CD8-positive, alpha-beta memory T cell (primary cell): Measurements from ENCODE around the gene PDZD2. TPM values are rescaled to one million over a fixed set of nuclear protein-coding genes. Genes with fewer than 3 reads are reported as not detected.

Experiments
- CTCF ChIA-PET: fragments of 350-600 bp; sonication (Branson Sonifier 250); formaldehyde crosslinking; loops from one replicate; lab custom pipeline; 2021; ENCODE audit warnings: antibody characterized with exemption; lab: Charles Lee
- POLR2A ChIA-PET: fragments of 350-600 bp; sonication (Branson Sonifier 250); formaldehyde crosslinking; loops from one replicate; lab custom pipeline; 2021; ENCODE audit warnings: antibody characterized with exemption; lab: Charles Lee
- DNase-seq, 5 donors: peaks; one replicate each; pipeline versions ENCODE4 v3.0.0 to v3.0.0-alpha.2; 2020 to 2022; ENCODE audit warnings: mixed read lengths in 1 of 5
- H3K27ac ChIP-seq: one replicate; pipeline ENCODE4 v1.7.0; 2013; ENCODE audit warnings: low read depth, mild to moderate bottlenecking, low read length, moderate library complexity
- H3K27me3 ChIP-seq: 2 replicates; pipeline ENCODE4 v1.7.0; 2013; ENCODE audit warnings: low read length, mild to moderate bottlenecking; ENCODE audit not compliant: insufficient read depth, poor library complexity, severe bottlenecking
- H3K36me3 ChIP-seq: 2 replicates; pipeline ENCODE4 v1.7.0; 2013; ENCODE audit warnings: mild to moderate bottlenecking, low read length, moderate library complexity; ENCODE audit not compliant: insufficient read depth
- H3K4me1 ChIP-seq: 2 replicates; pipeline ENCODE4 v1.7.0; 2013; ENCODE audit warnings: mild to moderate bottlenecking, low read length, moderate library complexity; ENCODE audit not compliant: insufficient read depth
- H3K4me3 ChIP-seq: 2 replicates; pipeline ENCODE4 v1.7.0; 2013; ENCODE audit warnings: mild to moderate bottlenecking, low read length
- H3K9me3 ChIP-seq: 2 replicates; pipeline ENCODE4 v1.7.0; 2013; ENCODE audit warnings: mild to moderate bottlenecking, low read length
- H3K27ac Mint-ChIP-seq, 8 donors: one replicate each; pipeline ENCODE4 v1.8.0; 2020 to 2021; ENCODE audit warnings: mixed read lengths in 8 of 8, mild to moderate bottlenecking in 6 of 8, inconsistent platforms in 3 of 8, moderate library complexity in 3 of 8
- H3K27me3 Mint-ChIP-seq, 2 donors: one replicate each; pipeline ENCODE4 v1.8.0; 2020 to 2021; ENCODE audit warnings: mixed read lengths in 2 of 2, mild to moderate bottlenecking in 1 of 2, moderate library complexity in 1 of 2
- H3K36me3 Mint-ChIP-seq, 3 donors: one replicate each; pipeline ENCODE4 v1.8.0; 2020 to 2021; ENCODE audit warnings: mixed read lengths in 3 of 3, inconsistent platforms in 1 of 3, mild to moderate bottlenecking in 1 of 3
- H3K4me1 Mint-ChIP-seq, 3 donors: one replicate each; pipeline ENCODE4 v1.8.0; 2020 to 2021; ENCODE audit warnings: mixed read lengths in 3 of 3, inconsistent platforms in 1 of 3, mild to moderate bottlenecking in 1 of 3
- H3K4me3 Mint-ChIP-seq, 7 donors: one replicate each; pipeline ENCODE4 v1.8.0; 2020 to 2021; ENCODE audit warnings: mixed read lengths in 7 of 7, mild to moderate bottlenecking in 6 of 7, moderate library complexity in 4 of 7, inconsistent platforms in 2 of 7
- H3K9me3 Mint-ChIP-seq, 5 donors: one replicate each; pipeline ENCODE4 v1.8.0; 2020 to 2022; ENCODE audit warnings: mixed read lengths in 5 of 5, mild to moderate bottlenecking in 3 of 5, moderate library complexity in 2 of 5, inconsistent platforms in 1 of 5
- polyA plus RNA-seq: library from polyadenylated mRNA; unstranded; fragments of 300-500 nt; fragmentation: Illumina TruSeq; gene quantifications from one replicate; pipeline ENCODE4 v1.2.3, GENCODE V29; 2021
- total RNA-seq, 2 experiments: library from RNA; stranded (reverse); gene quantifications; one replicate each; pipeline ENCODE4 v1.2.3, GENCODE V29; 2021

Gene PDZD2
- total and polyA plus RNA-seq, 3 experiments from 2014 or later = 0.15 to 0.40 (median 0.27) TPM

DNA sequence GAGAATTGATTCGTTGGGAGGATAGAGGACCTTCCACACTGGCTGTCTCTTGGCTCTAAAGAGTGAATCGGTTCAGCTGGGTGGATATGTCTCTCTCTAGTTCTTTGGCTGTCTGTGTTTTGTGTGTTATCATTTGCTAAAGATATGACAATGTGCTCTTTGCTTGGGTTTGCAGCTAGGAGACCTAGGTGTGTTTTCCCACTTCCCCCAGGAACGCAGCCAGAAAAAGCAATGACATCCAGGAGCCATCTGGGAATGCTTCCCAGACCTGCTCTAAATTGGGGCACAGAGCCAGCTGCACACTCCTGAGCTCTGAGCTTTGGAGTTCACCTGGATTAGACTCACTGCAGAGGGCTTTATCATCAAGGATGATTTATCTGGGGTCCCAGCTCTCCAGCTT, 12.8 kb upstream of the PDZD2 start:
- ChIA-PET CTCF (no interaction called here), POLR2A (no interaction called here)
- no peaks in the 10 kb centered on the region for H3K9me3 ChIP-seq
- no peak for DNase-seq
- Mint-ChIP-seq H3K4me3 (no peak overlapping the region), H3K9me3 (no peaks in the 10 kb centered on the region), H3K27ac (no peak overlapping the region), H3K36me3 (no peaks in the 10 kb centered on the region), H3K27me3 (peaks cover 12 to 18% of the 10 kb centered on the region in 2 donors), H3K4me1 (no peaks in the 10 kb centered on the region)
- no peaks in the 10 kb centered on the region for H3K27me3 ChIP-seq
- no peak overlapping the region for H3K4me3 ChIP-seq
- no peak overlapping the region for H3K27ac ChIP-seq
- H3K4me1 ChIP-seq = no peaks in the 10 kb centered on the region
- no peaks in the 10 kb centered on the region for H3K36me3 ChIP-seq

DNA sequence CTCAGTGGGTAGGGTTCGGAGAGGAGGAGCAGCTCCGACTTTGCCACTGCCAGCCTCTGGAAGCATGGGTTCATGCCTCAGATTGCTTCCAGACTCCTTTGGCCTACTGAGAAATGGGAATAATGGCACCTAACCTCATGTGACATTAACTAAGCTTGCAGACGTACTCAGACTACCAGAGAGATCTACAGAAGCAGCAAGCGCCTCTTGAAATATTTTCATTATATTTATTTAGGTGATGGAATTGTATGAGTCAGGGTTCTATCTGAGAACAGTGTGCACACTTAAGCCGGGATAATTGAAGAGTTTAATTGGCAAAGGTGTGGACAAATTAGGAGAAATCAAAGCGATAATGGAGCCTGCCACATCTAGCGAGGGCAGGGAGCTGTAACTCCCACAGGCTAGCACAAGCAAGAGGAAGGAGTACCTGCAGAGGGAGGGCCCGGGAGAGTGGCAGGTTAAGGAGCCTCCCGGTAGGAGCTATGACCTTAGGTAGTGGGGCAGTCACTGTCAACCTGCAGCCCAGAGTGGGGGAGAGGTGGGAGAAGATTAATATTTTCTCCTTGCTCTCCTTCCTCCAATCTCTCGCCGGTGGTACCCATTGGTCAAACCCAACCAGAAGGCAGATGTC, 12.2 kb upstream of the PDZD2 start:
- Mint-ChIP-seq H3K4me1 (no peaks in the 10 kb centered on the region), H3K27ac (no peak overlapping the region), H3K27me3 (peaks cover 12 to 18% of the 10 kb centered on the region in 2 donors), H3K9me3 (no peaks in the 10 kb centered on the region), H3K4me3 (no peak overlapping the region), H3K36me3 (no peaks in the 10 kb centered on the region)
- ChIA-PET CTCF (no interaction called here), POLR2A (no interaction called here)
- Histone ChIP-seq H3K9me3 (no peaks in the 10 kb centered on the region), H3K36me3 (no peaks in the 10 kb centered on the region), H3K27me3 (peaks cover 2% of the 10 kb centered on the region), H3K4me3 (no peak overlapping the region), H3K27ac (no peak overlapping the region), H3K4me1 (no peaks in the 10 kb centered on the region)
- DNase-seq = no peak

- Mint-ChIP-seq H3K36me3 (no peaks in the 10 kb centered on the region), H3K27me3 (peaks cover 10 to 22% of the 10 kb centered on the region in 2 donors), H3K27ac (no peak overlapping the region), H3K4me1 (no peaks in the 10 kb centered on the region), H3K4me3 (no peak overlapping the region), H3K9me3 (no peaks in the 10 kb centered on the region)
- ChIA-PET POLR2A (no interaction called here), CTCF (no interaction called here)
- peaks cover 4% of the 10 kb centered on the region for H3K27me3 ChIP-seq
- H3K27ac ChIP-seq = no peak overlapping the region
- no peaks in the 10 kb centered on the region for H3K9me3 ChIP-seq
- no peak overlapping the region for H3K4me3 ChIP-seq
- no peak for DNase-seq
- H3K4me1 ChIP-seq = no peaks in the 10 kb centered on the region
- H3K36me3 ChIP-seq = no peaks in the 10 kb centered on the region
Observed at GRCh38 chr5:31630931-31631330, 8.0 kb upstream of the PDZD2 start.

GRCh38 chr5:31632460-31632859, 6.5 kb upstream of the PDZD2 start:
- H3K4me1 Mint-ChIP-seq = no peaks in the 10 kb centered on the region
- H3K27ac Mint-ChIP-seq = no peak overlapping the region
- H3K36me3 ChIP-seq = no peaks in the 10 kb centered on the region
- POLR2A ChIA-PET = no interaction called here
- no peak overlapping the region for H3K27ac ChIP-seq
- H3K9me3 Mint-ChIP-seq = no peaks in the 10 kb centered on the region
- no peaks in the 10 kb centered on the region for H3K9me3 ChIP-seq
- H3K27me3 ChIP-seq = peaks cover 4% of the 10 kb centered on the region
- DNase-seq = no peak
- CTCF ChIA-PET = no interaction called here
- H3K27me3 Mint-ChIP-seq = peaks cover 8 to 23% of the 10 kb centered on the region in 2 donors
- H3K4me1 ChIP-seq = no peaks in the 10 kb centered on the region
- H3K36me3 Mint-ChIP-seq = no peaks in the 10 kb centered on the region
- H3K4me3 Mint-ChIP-seq = no peak overlapping the region
- H3K4me3 ChIP-seq = no peak overlapping the region

DNA sequence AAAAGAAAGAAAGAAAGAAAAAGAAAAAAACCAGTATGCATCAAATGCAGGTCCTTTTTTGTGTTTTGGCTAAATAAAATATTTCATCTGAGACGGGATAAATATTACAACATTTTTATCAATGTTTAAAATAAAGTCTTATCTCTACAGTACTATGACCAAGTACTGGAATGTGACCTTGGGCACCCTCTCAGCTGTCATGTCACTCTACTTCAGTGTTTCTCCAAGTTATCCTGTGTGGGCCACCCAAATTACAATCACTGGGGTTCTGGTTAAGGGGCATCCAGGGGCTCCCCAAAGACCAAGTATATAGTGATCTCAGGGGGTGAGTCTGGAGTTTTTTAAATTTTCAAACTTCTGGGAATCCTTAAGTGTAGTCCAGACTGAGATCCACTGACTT, 3.5 kb upstream of the PDZD2 start:
- DNase-seq = no peak
- Histone ChIP-seq H3K27me3 (peaks cover 6% of the 10 kb centered on the region), H3K9me3 (no peaks in the 10 kb centered on the region), H3K4me1 (peaks cover 7% of the 10 kb centered on the region), H3K27ac (no peak overlapping the region), H3K4me3 (no peak overlapping the region), H3K36me3 (no peaks in the 10 kb centered on the region)
- H3K27me3 Mint-ChIP-seq = peaks cover 7 to 31% of the 10 kb centered on the region in 2 donors
- H3K4me3 Mint-ChIP-seq = no peak overlapping the region
- POLR2A ChIA-PET = no interaction called here
- H3K36me3 Mint-ChIP-seq = no peaks in the 10 kb centered on the region
- H3K27ac Mint-ChIP-seq = no peak overlapping the region
- peaks cover 3 to 17% (median 7%) of the 10 kb centered on the region in 3 donors for H3K4me1 Mint-ChIP-seq
- no peaks in the 10 kb centered on the region for H3K9me3 Mint-ChIP-seq
- CTCF ChIA-PET = no interaction called here

DNA sequence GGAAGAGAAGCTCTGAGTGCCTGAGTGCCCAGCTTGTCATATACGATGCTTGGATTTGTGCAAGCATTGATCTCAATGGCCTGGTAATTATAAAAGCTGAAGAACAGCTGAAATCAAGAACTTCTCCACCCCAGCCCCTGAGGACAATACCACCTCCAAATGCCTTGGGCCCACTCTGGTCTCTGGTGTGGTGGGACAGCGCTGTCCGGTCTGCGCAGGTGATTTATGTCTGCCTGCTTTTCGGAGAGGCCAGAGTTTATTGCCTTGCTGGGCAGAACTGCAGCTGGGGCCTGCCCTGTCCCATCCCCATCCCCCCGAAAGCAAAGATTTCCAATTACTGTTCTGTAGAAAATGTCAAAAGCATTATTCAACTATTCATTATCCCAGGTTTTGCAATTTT, 1.1 kb upstream of the PDZD2 start:
- no peaks in the 10 kb centered on the region for H3K9me3 ChIP-seq
- no peak for DNase-seq
- no peaks in the 10 kb centered on the region for H3K36me3 Mint-ChIP-seq
- peak overlapping the region in 6 of 7 donors; percentile 0 to 88 (median 42) for H3K4me3 Mint-ChIP-seq
- H3K4me3 ChIP-seq = no peak overlapping the region
- POLR2A ChIA-PET = interaction anchor here (0.5 kb wide), 1 partner anchor 535 kb away, joined by 4 read pairs; no protein-coding TSS in a partner anchor
- H3K27ac Mint-ChIP-seq = peak overlapping the region in 2 of 8 donors; percentile 62 to 89
- peaks cover 3 to 17% (median 7%) of the 10 kb centered on the region in 3 donors for H3K4me1 Mint-ChIP-seq
- H3K27ac ChIP-seq = no peak overlapping the region
- CTCF ChIA-PET = interaction anchor here (1.0 to 1.5 kb wide), 4 partner anchors 9 to 439 kb away, joined by 3 read pairs; no protein-coding TSS in a partner anchor
- H3K27me3 Mint-ChIP-seq = peaks cover 5 to 28% of the 10 kb centered on the region in 2 donors
- H3K9me3 Mint-ChIP-seq = no peaks in the 10 kb centered on the region
- H3K36me3 ChIP-seq = no peaks in the 10 kb centered on the region
- H3K27me3 ChIP-seq = peaks cover 5% of the 10 kb centered on the region
- H3K4me1 ChIP-seq = peaks cover 7% of the 10 kb centered on the region

DNA sequence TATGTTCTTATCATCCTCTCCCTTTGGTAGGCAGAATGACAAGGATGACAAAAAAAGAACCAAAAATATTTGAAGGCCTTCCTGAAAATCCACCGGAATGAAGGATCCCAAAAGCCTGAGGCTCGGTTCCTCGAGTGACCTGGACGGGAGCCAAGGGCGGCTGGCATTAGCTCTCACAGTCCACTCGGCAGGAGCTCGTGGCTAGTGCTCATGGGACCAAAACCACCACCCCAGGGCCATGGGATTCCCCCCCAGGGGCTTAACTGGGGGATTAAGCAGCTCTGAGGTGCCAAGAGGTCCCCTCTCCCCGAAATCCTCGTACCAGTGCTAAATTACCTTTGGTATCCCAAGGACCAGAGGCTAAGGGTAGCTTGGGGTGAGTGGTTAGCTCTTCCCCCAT, 586 bp upstream of the PDZD2 start:
- H3K4me1 Mint-ChIP-seq = peaks cover 3 to 17% (median 7%) of the 10 kb centered on the region in 3 donors
- peak overlapping the region in 3 of 8 donors; percentile 43 to 88 (median 62) for H3K27ac Mint-ChIP-seq
- peaks cover 5 to 28% of the 10 kb centered on the region in 2 donors for H3K27me3 Mint-ChIP-seq
- Histone ChIP-seq H3K4me3 (peak overlapping the region; percentile 75), H3K27ac (no peak overlapping the region), H3K4me1 (peaks cover 7% of the 10 kb centered on the region), H3K9me3 (no peaks in the 10 kb centered on the region), H3K36me3 (no peaks in the 10 kb centered on the region), H3K27me3 (peaks cover 5% of the 10 kb centered on the region)
- no peak for DNase-seq
- POLR2A ChIA-PET = interaction anchor here (0.5 kb wide), 1 partner anchor 534 kb away, joined by 4 read pairs; no protein-coding TSS in a partner anchor
- peak overlapping the region; percentile 80 to 92 (median 84) for H3K4me3 Mint-ChIP-seq
- H3K9me3 Mint-ChIP-seq = no peaks in the 10 kb centered on the region
- CTCF ChIA-PET = interaction anchor here (1.0 to 1.5 kb wide), 4 partner anchors 8 to 438 kb away, joined by 3 read pairs; no protein-coding TSS in a partner anchor
- H3K36me3 Mint-ChIP-seq = no peaks in the 10 kb centered on the region

DNA sequence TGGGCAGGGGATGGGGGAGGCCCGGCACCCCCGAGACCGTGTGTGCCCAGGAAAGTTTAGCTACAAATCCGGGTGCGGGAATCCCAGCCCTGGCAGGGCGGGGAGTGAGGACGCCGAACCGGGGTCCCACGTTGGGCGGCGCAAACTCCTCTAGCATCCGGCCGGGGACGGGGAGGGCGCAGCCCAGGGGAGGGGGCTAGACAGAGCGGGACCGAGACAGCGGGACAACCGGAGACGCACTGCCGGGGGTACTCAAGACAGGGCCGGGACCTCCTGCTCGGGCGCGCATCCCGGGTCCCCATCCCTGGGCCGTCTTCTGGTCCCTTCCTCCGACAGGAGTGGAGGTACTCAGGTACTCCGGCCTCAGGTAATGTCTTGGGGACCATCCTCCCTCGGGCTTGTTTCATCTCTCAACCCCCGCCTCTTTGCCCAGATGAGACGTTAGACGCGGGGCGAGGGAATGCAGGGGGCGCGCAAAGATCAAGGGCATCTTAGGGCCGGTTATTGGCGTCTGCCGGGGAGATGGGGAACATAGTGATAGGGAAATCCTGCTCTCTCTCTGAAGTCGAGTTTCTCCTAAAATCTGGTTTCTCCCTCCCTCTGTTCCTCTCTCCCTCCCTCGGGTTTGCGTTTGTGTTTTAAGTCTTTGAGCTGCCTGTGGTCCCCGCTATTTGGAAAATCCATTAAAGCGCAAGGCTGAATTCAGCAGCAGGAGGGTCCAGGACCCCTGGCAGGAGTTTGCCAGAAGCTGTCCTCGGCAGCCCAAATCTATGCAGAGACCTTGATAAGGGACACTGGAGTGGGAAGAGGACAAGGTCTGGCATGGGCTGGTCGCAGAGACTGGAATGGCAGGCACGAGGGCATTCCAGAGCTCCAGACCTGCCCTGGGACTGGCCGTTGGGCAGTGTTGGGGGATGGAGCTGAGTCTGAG, 815 bp downstream of the PDZD2 start:
- H3K4me1 Mint-ChIP-seq = peaks cover 3 to 17% (median 7%) of the 10 kb centered on the region in 3 donors
- peak overlapping the region in 6 of 7 donors; percentile 2 to 78 (median 66) for H3K4me3 Mint-ChIP-seq
- Histone ChIP-seq H3K36me3 (no peaks in the 10 kb centered on the region), H3K4me1 (peaks cover 7% of the 10 kb centered on the region), H3K27ac (no peak overlapping the region), H3K27me3 (peaks cover 5% of the 10 kb centered on the region), H3K4me3 (no peak overlapping the region), H3K9me3 (no peaks in the 10 kb centered on the region)
- ChIA-PET POLR2A (no interaction called here), CTCF (interaction anchor here (1.5 kb wide), 1 partner anchor 11 kb away, joined by 3 read pairs; no protein-coding TSS in a partner anchor)
- no peaks in the 10 kb centered on the region for H3K9me3 Mint-ChIP-seq
- H3K27ac Mint-ChIP-seq = no peak overlapping the region
- no peak for DNase-seq
- H3K36me3 Mint-ChIP-seq = no peaks in the 10 kb centered on the region
- H3K27me3 Mint-ChIP-seq = peaks cover 6 to 22% of the 10 kb centered on the region in 2 donors
